ENCODE results near the gene DCDC2C. TPM values are rescaled to one million over a fixed set of nuclear protein-coding genes. Genes with fewer than 3 reads are reported as not detected.

The DCDC2C gene
- total RNA-seq, 1 experiment from 2014 or later: not detected

GRCh38 chr2:3755277-3755676 lies 51.9 kb downstream of the DCDC2C start:
- BruUV-seq (replicated peaks): no TSS peak
- TF ChIP-seq SIN3A (IDR thresholded peaks at IDR 0.05; ENCODE audit: borderline replicate concordance, insufficient read depth, low read depth, low read length): no peak
- TF ChIP-seq, protein P1, sequence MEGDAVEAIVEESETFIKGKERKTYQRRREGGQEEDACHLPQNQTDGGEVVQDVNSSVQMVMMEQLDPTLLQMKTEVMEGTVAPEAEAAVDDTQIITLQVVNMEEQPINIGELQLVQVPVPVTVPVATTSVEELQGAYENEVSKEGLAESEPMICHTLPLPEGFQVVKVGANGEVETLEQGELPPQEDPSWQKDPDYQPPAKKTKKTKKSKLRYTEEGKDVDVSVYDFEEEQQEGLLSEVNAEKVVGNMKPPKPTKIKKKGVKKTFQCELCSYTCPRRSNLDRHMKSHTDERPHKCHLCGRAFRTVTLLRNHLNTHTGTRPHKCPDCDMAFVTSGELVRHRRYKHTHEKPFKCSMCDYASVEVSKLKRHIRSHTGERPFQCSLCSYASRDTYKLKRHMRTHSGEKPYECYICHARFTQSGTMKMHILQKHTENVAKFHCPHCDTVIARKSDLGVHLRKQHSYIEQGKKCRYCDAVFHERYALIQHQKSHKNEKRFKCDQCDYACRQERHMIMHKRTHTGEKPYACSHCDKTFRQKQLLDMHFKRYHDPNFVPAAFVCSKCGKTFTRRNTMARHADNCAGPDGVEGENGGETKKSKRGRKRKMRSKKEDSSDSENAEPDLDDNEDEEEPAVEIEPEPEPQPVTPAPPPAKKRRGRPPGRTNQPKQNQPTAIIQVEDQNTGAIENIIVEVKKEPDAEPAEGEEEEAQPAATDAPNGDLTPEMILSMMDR (IDR thresholded peaks at IDR 0.05): no peak
- TF ChIP-seq POLR2AphosphoS5 (IDR thresholded peaks at IDR 0.05; ENCODE audit: low read depth, low read length): no peak
- TF ChIP-seq, protein P2, sequence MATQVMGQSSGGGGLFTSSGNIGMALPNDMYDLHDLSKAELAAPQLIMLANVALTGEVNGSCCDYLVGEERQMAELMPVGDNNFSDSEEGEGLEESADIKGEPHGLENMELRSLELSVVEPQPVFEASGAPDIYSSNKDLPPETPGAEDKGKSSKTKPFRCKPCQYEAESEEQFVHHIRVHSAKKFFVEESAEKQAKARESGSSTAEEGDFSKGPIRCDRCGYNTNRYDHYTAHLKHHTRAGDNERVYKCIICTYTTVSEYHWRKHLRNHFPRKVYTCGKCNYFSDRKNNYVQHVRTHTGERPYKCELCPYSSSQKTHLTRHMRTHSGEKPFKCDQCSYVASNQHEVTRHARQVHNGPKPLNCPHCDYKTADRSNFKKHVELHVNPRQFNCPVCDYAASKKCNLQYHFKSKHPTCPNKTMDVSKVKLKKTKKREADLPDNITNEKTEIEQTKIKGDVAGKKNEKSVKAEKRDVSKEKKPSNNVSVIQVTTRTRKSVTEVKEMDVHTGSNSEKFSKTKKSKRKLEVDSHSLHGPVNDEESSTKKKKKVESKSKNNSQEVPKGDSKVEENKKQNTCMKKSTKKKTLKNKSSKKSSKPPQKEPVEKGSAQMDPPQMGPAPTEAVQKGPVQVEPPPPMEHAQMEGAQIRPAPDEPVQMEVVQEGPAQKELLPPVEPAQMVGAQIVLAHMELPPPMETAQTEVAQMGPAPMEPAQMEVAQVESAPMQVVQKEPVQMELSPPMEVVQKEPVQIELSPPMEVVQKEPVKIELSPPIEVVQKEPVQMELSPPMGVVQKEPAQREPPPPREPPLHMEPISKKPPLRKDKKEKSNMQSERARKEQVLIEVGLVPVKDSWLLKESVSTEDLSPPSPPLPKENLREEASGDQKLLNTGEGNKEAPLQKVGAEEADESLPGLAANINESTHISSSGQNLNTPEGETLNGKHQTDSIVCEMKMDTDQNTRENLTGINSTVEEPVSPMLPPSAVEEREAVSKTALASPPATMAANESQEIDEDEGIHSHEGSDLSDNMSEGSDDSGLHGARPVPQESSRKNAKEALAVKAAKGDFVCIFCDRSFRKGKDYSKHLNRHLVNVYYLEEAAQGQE (IDR thresholded peaks at IDR 0.05; ENCODE audit: insufficient read depth in 1 of 2, low read depth in 2 of 2, low read length in 1 of 2): no peak
- POLR2A ChIA-PET: no interaction called here
- CTCF ChIA-PET: no interaction called here
- intact Hi-C loops (cut with micrococcal nuclease; ENCODE audit: unreplicated experiment) (no loop called here), in situ Hi-C loops (cut with HindIII; ENCODE audit: low pct_unique_long_range_greater_than_20kb, low sequenced_read_pairs) (no loop called here)
- Histone ChIP-seq H3K4me3 (ENCODE audit: low read depth in 2 of 2, low read length in 2 of 2) (no peak overlapping the region), H3K27ac (ENCODE audit: low read length) (no peak overlapping the region), H3K27me3 (ENCODE audit: control insufficient read depth, insufficient read depth, low read length) (peaks cover 5% of the 10 kb centered on the region), H3K4me1 (ENCODE audit: control insufficient read depth, insufficient read depth, low read length) (no peaks in the 10 kb centered on the region), H3K9me3 (ENCODE audit: control insufficient read depth, insufficient read depth, low read depth, low read length) (no peaks in the 10 kb centered on the region), H3K36me3 (ENCODE audit: control insufficient read depth, insufficient read depth, low read length) (no peaks in the 10 kb centered on the region)
- DNase-seq (ENCODE audit: low read depth, low spot score) (no peak), ATAC-seq (no peak)

DNA sequence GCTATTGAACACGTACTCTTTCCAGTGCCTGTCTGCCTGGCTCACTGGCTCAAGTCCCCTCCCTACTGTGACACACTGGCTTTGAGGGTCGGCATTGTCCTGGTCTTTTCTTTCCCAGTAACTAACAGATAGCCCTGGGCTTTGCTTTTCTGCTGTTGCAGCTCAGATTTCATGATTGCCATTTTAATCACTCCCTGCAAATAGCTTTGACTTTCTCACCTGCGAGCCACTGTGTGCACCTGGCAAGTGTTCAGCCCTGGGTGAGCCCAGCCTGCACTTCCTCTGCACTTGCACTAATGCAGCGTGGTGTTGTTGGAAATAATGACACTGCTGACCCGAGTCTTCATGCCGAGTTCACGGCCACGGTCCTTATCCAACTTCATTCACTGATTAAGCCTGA lies 52.9 kb downstream of the DCDC2C start:
- in situ Hi-C loops (cut with HindIII; ENCODE audit: low pct_unique_long_range_greater_than_20kb, low sequenced_read_pairs): no loop called here
- ChIA-PET CTCF (no interaction called here), POLR2A (no interaction called here)
- TF ChIP-seq SIN3A (IDR thresholded peaks at IDR 0.05; ENCODE audit: borderline replicate concordance, insufficient read depth, low read depth, low read length) (no peak), TCF7L2 (IDR thresholded peaks at IDR 0.05; ENCODE audit: low read depth, low read length) (no peak), POLR2AphosphoS5 (IDR thresholded peaks at IDR 0.05; ENCODE audit: low read depth, low read length) (no peak)
- TF ChIP-seq, protein P2 (IDR thresholded peaks at IDR 0.05; ENCODE audit: insufficient read depth in 1 of 2, low read depth in 2 of 2, low read length in 1 of 2): no peak
- TF ChIP-seq, protein P1 (IDR thresholded peaks at IDR 0.05): no peak
- H3K9me3 ChIP-seq (ENCODE audit: control insufficient read depth, insufficient read depth, low read depth, low read length): no peaks in the 10 kb centered on the region
- intact Hi-C loops (cut with micrococcal nuclease; ENCODE audit: unreplicated experiment): no loop called here
- no TSS peak for BruUV-seq (replicated peaks)
- ATAC-seq (no peak), DNase-seq (ENCODE audit: low read depth, low spot score) (no peak)
- H3K27ac ChIP-seq (ENCODE audit: low read length): no peak overlapping the region
- no peak overlapping the region for H3K4me3 ChIP-seq (ENCODE audit: low read depth in 2 of 2, low read length in 2 of 2)
- no peaks in the 10 kb centered on the region for H3K4me1 ChIP-seq (ENCODE audit: control insufficient read depth, insufficient read depth, low read length)
- peaks cover 5% of the 10 kb centered on the region for H3K27me3 ChIP-seq (ENCODE audit: control insufficient read depth, insufficient read depth, low read length)
- no peaks in the 10 kb centered on the region for H3K36me3 ChIP-seq (ENCODE audit: control insufficient read depth, insufficient read depth, low read length)

All from Panc1 (cell line).